GM12801 (cell line): Measurements from ENCODE around the gene AUP1.

Experiments
- TF ChIP-seq, protein P1 (sequence below): IDR thresholded peaks from one replicate; pipeline ENCODE4 v1.5.1; 2011; ENCODE audit warnings: control low read depth; ENCODE audit not compliant: insufficient read length; ENCODE audit errors: extremely low read depth

Gene AUP1

DNA sequence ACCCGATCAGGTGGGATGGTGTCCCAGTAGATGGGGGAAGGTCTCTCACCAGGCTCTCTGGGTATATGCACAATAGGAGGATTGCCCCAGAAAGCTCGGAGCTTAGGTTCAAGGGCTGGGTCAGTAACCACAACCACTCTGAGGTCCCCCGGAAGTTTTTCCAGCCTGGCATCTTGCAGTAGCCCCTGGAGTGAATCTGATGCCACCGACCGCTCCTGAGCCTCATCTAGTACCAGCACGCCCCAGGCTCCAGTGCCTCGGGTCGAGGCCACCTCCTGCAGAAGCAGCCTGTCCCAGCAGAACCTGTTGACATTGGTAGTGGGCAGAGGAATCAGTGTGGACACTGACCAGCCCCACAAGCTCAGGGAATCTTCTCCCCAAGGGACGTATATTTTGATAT, 5.5 kb downstream of the AUP1 start:
- TF ChIP-seq, protein P1, sequence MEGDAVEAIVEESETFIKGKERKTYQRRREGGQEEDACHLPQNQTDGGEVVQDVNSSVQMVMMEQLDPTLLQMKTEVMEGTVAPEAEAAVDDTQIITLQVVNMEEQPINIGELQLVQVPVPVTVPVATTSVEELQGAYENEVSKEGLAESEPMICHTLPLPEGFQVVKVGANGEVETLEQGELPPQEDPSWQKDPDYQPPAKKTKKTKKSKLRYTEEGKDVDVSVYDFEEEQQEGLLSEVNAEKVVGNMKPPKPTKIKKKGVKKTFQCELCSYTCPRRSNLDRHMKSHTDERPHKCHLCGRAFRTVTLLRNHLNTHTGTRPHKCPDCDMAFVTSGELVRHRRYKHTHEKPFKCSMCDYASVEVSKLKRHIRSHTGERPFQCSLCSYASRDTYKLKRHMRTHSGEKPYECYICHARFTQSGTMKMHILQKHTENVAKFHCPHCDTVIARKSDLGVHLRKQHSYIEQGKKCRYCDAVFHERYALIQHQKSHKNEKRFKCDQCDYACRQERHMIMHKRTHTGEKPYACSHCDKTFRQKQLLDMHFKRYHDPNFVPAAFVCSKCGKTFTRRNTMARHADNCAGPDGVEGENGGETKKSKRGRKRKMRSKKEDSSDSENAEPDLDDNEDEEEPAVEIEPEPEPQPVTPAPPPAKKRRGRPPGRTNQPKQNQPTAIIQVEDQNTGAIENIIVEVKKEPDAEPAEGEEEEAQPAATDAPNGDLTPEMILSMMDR = no peak

DNA sequence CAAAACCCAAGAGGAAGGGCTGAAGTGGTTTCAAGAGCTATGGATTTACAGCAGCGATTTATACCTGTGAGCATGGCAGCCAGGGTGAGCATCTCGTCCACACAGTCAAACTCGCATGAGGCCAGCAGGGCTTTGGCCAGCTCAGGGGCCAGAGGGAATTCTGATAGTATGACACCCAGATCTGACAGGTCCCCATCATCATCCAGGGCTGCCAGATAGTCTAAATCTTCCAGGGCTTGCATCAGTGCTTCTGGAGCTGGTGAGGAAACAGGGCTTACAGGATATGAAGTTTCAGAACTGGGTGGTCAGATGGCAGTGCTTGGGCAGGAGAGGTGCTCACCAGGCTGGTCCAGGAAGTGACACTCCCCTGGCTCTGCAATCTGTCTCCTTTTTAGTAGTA, 7.0 kb downstream of the AUP1 start:
- TF ChIP-seq, protein P1 = no peak

DNA sequence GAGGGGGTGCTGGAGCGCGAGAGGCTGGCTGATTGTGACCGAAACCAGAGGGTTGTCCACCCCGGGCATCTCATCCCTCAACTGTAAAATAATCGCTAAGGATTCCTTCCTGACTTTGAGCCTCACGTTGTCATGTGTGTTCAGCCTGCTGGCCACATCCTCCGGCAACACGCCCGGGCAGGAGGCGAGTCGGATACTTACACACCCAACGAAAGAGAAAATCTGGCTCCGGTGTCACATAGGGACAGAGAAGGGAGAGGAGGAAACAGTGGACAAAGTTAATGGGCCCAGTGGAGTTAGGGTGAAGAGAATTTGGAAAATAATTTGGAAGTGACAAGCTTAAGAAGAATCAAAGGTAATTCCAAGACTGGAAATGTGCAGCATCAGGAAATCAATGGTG, 12.9 kb downstream of the AUP1 start:
- TF ChIP-seq, protein P1 = no peak

DNA sequence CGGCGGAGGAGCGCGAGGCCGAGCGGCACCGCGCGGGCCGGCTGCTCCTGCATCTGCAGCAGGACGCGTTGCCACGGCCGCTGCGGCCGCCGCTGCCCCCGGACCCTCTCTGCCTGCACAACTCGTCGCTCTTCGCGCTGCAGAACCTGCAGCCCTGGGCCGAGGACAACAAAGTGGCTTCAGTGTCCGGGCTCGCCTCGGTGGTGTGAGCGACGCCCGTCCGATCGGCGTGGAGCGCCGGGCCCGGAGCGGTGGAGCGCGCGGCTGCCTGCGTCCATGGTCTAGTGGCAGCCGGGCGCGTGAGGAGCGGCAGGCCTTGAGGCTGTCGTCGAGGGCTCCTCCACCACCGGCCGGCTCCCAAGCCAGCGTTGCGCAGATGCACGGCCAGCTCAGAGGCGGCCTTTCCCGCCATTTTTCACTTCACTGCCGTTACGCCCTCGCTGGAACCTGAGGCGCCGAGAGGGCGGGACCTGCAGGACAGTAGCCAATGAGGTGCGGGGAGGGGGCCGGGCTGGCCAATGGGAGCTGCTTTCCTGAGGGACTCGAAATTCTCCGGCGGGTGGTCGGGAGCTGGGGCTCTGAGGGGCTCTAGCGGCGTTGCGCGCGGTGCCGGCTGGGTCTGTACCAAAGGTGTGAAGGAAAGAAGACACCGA, 13.4 kb downstream of the AUP1 start:
- TF ChIP-seq, protein P1 = no peak

DNA sequence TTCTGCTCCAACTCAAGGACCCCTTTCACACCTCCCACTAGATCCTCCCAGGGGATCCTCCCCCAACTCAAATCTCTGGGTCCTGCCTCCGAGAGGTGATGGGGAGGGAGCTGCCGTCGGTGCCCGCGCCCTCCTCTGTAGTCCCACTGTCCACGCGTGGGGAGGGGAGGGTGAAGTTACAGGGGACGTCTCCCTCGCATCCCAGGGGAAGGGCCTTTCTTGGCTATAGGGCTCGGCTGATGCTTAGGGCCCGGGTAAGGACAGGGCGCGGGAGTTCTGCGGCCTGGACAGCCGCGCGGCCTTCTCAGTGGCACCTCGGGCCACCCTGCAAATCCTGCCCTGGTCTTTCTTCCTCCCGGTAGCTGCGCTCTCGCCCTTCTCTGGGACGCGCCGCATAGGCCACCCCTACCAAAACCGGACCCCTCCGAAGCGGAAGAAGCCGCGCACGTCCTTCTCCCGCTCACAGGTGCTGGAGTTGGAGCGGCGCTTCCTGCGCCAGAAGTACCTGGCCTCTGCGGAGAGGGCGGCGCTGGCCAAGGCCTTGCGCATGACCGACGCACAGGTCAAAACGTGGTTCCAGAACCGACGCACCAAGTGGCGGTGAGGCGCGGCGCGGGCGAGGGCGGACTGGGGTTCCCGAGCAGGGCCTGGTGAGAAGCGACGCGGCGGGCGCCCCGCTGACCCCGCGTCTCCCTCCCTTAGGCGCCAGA, 14.1 kb downstream of the AUP1 start:
- TF ChIP-seq, protein P1 = no peak

DNA sequence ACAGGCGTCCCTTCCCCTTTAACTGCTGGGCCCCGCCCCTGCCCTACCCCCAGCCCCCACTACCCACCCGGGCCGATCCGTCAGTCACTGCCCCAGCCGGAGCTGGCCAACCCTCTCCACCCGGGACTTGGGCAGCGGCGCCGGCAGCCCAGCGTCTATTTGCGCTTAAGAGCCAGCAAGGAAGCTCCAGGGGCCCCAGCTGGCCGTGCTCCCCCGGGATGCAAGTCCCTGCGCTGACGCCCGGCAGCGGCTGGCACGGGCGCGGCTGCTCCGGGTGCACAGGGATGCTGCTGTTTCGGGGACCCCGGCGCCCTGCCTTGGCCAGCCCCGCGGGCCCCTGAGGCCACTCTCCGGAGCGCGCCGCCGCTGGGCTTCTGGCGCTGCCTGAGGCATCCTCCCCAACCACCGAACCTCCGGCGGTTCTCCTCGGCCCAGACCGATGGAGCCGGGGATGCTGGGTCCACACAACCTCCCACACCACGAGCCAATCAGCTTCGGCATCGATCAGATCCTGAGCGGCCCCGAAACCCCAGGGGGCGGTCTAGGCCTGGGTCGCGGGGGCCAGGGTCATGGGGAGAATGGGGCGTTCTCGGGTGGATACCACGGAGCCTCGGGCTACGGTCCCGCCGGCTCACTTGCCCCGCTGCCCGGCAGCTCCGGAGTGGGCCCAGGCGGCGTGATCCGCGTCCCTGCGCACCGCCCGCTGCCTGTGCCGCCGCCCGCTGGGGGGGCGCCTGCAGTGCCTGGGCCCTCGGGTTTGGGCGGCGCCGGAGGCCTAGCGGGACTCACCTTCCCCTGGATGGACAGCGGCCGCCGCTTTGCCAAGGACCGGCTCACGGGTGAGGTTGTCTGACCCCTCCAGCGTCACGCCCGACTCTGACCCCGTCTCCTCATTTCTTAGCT, 14.9 kb downstream of the AUP1 start, which contains the start of gene TLX2:
TLX2 (plus strand) TSS at position 83 of the 903 bp plus-strand sequence; CDS start at position 440, 357 bp downstream.
- TF ChIP-seq, protein P1 = no peak

DNA sequence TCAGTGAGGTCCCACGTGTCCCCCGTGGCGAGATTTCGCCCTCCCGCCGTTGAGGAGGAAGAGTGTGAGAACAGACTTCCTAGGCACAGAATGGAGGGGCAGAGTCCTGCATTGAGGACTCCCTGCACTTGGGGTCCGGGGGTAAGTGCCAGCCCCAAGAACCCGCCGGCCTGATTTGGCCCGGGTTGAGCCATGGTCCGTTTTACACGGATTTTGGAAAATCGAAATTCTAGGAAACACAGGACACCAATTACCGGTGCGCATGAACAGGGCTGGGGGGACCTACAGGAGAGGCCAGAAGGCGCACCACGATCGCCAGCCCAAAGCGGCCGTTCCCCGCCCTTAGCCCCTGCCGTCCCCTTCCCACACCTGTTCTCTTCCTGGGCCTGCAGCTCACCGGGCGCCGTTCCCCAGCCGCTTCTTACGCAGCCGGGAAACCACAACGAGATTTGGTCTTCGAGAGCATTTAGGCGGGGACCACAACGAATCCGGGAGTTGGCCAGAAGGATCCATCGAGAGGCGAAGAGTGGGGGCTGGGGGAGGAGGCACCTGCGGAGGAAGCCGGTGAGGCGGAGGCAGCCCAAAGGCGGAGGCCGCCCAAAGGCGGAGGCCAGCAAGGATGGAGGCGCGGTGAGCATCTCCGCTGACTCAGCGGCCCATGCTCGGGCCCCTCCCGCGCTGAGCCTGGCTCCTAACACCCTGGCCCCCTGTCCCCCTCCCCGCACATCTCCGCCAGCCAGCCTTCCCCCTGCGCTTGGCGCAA, 15.7 kb downstream of the AUP1 start:
- TF ChIP-seq, protein P1 = no peak
